Thoracic aorta (tissue), 2 donors: ENCODE measurements around the gene MELK. TPM values are rescaled to one million over a fixed set of nuclear protein-coding genes. Genes with fewer than 3 reads are reported as not detected.
"Not testable (repeated sequence)": the region's sequence is repeated elsewhere in the genome, so short reads cannot be mapped to it uniquely, and the experiment has no call there.

Experiments used
- ATAC-seq: fragments of 150-250 bp; one replicate; pipeline ENCODE4 v1.8.0; 2017; ENCODE audit warnings: low read depth; ENCODE audit not compliant: insufficient number of reproducible peaks, low FRiP score
- DNase-seq: peaks from one replicate; pipeline ENCODE4 v3.0.0-alpha.2; 2020; ENCODE audit warnings: low spot score
- H3K27ac ChIP-seq, 2 donors: fragments of 200-600 bp; sonication (generic); 1 replicate in 1 of 2; 2 replicates in 1 of 2; pipeline ENCODE4 v1.5.1; 2016; ENCODE audit warnings: mild to moderate bottlenecking in 2 of 2, moderate library complexity in 2 of 2
- H3K27me3 ChIP-seq: fragments of 200-600 bp; sonication (generic); replicated peaks from 2 replicates; pipeline ENCODE4 v1.6.0; 2016; ENCODE audit warnings: mild to moderate bottlenecking; ENCODE audit not compliant: insufficient read depth
- H3K36me3 ChIP-seq: fragments of 200-600 bp; sonication (generic); one replicate; pipeline ENCODE4 v1.5.1; 2016
- H3K4me1 ChIP-seq, 2 donors: fragments of 200-600 bp; sonication (generic); 1 replicate in 1 of 2; 2 replicates in 1 of 2; pipeline versions ENCODE4 v1.5.1 to v1.6.0; 2016; ENCODE audit warnings: low read depth in 2 of 2, mild to moderate bottlenecking in 1 of 2; ENCODE audit not compliant: control insufficient read depth in 1 of 2
- H3K4me3 ChIP-seq: fragments of 200-600 bp; sonication (generic); 2 replicates; pipeline ENCODE4 v1.5.1; 2016; ENCODE audit warnings: mild to moderate bottlenecking
- H3K9me3 ChIP-seq: fragments of 200-600 bp; sonication (generic); 2 replicates; pipeline ENCODE4 v1.5.1; 2016
- total RNA-seq, 2 donors: library from RNA; depleted of rRNA; stranded (reverse); fragments of >200 nt; gene quantifications; one replicate each; pipeline versions ENCODE4 v1.1.0 to v1.2.3, GENCODE V29; 2016
- TF ChIP-seq, protein P1 (sequence below): fragments of 200-600 bp; sonication (generic); IDR thresholded peaks from one replicate; pipeline ENCODE4 v1.5.1; 2019; ENCODE audit warnings: antibody characterized with exemption

Gene MELK
- total RNA-seq, result 1 to 10 TPM in 1 of 2 donors, not detected in 1; 2.2 TPM

- TF ChIP-seq, protein P1, sequence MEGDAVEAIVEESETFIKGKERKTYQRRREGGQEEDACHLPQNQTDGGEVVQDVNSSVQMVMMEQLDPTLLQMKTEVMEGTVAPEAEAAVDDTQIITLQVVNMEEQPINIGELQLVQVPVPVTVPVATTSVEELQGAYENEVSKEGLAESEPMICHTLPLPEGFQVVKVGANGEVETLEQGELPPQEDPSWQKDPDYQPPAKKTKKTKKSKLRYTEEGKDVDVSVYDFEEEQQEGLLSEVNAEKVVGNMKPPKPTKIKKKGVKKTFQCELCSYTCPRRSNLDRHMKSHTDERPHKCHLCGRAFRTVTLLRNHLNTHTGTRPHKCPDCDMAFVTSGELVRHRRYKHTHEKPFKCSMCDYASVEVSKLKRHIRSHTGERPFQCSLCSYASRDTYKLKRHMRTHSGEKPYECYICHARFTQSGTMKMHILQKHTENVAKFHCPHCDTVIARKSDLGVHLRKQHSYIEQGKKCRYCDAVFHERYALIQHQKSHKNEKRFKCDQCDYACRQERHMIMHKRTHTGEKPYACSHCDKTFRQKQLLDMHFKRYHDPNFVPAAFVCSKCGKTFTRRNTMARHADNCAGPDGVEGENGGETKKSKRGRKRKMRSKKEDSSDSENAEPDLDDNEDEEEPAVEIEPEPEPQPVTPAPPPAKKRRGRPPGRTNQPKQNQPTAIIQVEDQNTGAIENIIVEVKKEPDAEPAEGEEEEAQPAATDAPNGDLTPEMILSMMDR, result no peak
- no peaks in the 10 kb centered on the region for H3K27me3 ChIP-seq
- H3K36me3 ChIP-seq, result no peaks in the 10 kb centered on the region
- peak within 1 kb of the TSS; percentile 14 to 44 for H3K27ac ChIP-seq
- H3K4me3 ChIP-seq, result peak within 1 kb of the TSS; percentile 96
- no peaks in the 10 kb centered on the region for H3K9me3 ChIP-seq
- ATAC-seq, result peak; percentile 91
- DNase-seq, result peak; percentile 30
- H3K4me1 ChIP-seq, result peaks cover 5 to 17% of the 10 kb centered on the region in 2 donors
Observed at GRCh38 chr9:36572515-36573418, at the start of gene MELK. TSS of gene MELK (plus strand) at chr9:36572895. CDS start at chr9:36581682, 8,787 bp downstream.

DNA sequence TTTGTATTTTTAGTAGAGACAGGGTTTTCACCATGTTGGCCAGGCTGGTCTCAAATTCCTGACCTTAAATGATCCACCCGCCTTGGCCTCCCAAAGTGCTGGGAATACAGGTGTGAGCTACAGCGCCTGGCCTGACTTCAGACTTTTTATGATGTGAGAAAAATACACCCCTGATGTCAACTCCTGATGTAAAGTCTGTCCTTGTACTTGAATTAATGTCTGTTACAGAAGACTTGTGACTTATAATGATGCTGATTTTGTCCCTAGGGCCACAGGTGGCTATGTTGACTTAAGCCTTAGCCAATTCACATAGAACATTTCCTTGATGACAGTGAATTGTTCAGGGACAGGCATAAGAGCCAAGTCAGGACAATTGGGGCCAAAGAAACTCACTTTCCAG, 42.5 kb upstream of the MELK start:
- Histone ChIP-seq H3K36me3 (no peaks in the 10 kb centered on the region), H3K27ac (no peak overlapping the region), H3K4me3 (no peak overlapping the region), H3K4me1 (no peaks in the 10 kb centered on the region), H3K9me3 (no peaks in the 10 kb centered on the region), H3K27me3 (no peaks in the 10 kb centered on the region)
- DNase-seq (no peak), ATAC-seq (no peak)
- TF ChIP-seq, protein P1, result no peak

GRCh38 chr9:36532353-36532752, 40.3 kb upstream of the MELK start:
- DNase-seq, result no peak
- TF ChIP-seq, protein P1, result no peak
- Histone ChIP-seq H3K27me3 (no peaks in the 10 kb centered on the region), H3K9me3 (no peaks in the 10 kb centered on the region), H3K4me1 (no peaks in the 10 kb centered on the region), H3K36me3 (no peaks in the 10 kb centered on the region), H3K4me3 (no peak overlapping the region), H3K27ac (no peak overlapping the region)
- no peak for ATAC-seq

DNA sequence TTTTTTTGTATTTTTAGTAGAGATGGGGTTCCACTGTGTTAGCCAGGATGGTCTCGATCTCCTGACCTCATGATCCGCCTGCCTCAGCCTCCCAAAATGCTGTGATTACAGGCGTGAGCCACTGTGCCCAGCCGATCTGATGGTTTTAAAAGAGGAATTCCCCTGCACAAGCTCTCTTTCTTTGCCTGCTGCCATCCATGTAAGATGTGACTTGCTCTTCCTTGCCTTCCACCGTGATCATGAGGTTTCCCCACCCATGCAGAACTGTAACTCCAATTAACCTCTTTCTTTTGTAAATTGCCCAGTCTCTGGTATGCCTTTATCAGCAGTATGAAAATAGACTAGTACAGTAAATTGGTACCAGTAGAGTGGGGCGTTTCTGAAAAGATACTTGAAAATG, 39.0 kb upstream of the MELK start:
- not testable (repeated sequence) for H3K36me3 ChIP-seq, ATAC-seq, DNase-seq, H3K27ac ChIP-seq, H3K27me3 ChIP-seq, H3K9me3 ChIP-seq, H3K4me1 ChIP-seq, H3K4me3 ChIP-seq

DNA sequence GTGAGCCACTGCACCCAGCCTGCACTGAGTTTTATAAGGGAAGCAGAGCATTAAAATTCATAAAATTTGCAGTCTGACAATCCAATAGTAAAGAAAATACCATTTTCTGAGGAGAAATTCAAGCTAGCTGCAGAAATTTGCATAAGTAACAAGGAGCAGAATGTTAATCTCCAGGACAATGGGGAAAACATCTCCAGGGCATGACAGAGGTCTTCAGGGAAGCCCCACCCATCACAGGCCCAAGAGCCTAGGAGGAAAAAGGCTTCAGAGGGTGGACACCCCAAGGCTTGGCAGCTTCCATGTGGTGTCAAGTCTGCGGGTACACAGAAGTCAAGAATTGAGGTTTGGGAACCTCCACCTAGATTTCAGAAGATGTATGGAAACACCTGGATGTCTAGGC, 37.6 kb upstream of the MELK start:
- Histone ChIP-seq H3K4me1 (no peaks in the 10 kb centered on the region), H3K9me3 (no peaks in the 10 kb centered on the region), H3K27ac (no peak overlapping the region), H3K27me3 (no peaks in the 10 kb centered on the region), H3K36me3 (no peaks in the 10 kb centered on the region), H3K4me3 (no peak overlapping the region)
- DNase-seq (no peak), ATAC-seq (no peak)
- TF ChIP-seq, protein P1, result no peak
